ENCODE data around the gene THOC1.

DNA sequence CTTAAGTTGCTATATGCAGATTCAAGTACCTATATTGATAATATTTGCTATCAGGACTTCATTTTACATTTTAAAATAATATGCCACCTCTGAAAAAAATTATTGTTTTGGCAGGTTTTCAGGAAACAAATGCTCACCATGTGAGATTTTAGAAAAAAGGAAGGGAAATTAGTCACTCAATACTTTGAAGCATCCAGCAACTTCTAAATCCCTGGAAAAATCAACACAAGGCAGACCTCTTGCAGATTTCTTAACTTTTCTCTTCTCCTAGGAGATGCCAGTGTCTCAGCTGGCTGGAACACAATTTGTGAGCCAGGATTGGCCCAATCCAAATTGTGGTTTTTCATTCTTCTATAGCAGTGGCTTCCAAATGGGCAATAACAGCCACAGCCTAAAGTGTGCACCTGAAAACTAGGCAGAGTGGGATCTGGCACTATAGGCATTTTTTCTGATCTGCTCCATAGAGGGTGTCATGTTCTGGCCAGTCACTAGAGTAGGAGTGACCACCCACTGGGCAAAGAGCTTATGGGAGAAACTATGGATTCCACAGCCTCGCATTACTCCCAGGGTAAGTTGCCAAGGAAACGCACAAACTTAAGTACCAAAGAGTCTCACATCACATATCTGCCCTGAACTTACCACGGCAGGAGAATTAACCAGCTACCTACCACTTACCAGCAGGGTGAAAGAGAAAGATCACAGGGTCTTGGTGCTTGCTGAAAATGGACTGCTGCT is 28.1 kb upstream of the THOC1 start:
- TF ChIP-seq, protein P1, sequence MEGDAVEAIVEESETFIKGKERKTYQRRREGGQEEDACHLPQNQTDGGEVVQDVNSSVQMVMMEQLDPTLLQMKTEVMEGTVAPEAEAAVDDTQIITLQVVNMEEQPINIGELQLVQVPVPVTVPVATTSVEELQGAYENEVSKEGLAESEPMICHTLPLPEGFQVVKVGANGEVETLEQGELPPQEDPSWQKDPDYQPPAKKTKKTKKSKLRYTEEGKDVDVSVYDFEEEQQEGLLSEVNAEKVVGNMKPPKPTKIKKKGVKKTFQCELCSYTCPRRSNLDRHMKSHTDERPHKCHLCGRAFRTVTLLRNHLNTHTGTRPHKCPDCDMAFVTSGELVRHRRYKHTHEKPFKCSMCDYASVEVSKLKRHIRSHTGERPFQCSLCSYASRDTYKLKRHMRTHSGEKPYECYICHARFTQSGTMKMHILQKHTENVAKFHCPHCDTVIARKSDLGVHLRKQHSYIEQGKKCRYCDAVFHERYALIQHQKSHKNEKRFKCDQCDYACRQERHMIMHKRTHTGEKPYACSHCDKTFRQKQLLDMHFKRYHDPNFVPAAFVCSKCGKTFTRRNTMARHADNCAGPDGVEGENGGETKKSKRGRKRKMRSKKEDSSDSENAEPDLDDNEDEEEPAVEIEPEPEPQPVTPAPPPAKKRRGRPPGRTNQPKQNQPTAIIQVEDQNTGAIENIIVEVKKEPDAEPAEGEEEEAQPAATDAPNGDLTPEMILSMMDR (conservative IDR thresholded peaks at IDR 0.05 in 1 of 2, IDR thresholded peaks at IDR 0.05 in 1 of 2; ENCODE audit: extremely low read depth in 1 of 2, insufficient read depth in 1 of 2, low read depth in 1 of 2, low read length in 2 of 2): no peak
- no peak for TF ChIP-seq EZH2 (IDR thresholded peaks at IDR 0.05; ENCODE audit: borderline replicate concordance, low read length)

Data from mammary epithelial cell (primary cell).